ENCODE results near the gene GSC. TPM values are rescaled to one million over a fixed set of nuclear protein-coding genes. Genes with fewer than 3 reads are reported as not detected.
"Not testable (repeated sequence)": the region's sequence is repeated elsewhere in the genome, so short reads cannot be mapped to it uniquely, and the experiment has no call there.

GSC gene
- not detected in 2 replicates for total RNA-seq (2014; rRNA removed; shearing (Covaris generic); ENCODE audit: low replicate concordance)

DNA sequence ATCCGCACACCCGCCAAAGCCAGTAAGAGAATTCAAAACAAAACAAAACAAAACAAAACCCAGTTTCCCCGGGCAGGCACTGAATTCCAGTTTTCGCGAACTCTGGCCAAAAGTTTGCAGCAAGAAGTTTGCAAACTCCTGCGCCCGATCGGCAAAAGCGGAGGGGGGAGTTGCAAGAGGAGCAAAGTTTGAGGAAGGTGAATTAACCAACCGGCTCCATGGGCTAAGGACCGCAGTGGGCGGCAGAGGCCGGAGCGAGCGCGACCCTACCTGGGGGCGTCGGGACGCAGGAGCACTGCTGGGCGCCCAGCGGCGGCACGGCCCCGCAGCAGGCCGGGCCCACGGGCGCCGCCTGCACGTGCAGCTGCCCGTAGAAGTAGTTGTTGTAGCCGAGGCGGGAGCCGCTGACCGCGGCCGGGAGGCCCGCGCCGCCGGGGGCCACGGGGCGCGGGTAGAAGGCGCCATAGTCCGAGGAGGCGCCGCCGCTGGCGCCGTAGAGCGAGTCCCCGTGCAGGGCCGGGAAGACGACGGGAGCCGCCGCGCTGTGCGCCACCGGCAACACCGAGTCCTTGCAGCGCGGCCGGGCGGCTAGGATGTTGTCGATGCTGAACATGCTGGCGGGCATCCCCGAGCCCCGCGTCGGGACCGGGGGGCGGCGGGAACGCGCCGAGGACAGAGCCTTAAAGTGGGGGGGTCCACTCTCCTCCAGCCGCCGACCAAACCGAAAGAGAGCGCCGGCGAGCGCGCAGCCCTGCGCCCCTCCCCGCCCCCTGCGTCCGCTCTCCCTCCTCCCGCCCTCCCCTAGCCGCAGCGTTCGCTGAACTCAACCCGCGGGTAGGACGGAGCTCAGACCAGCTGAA, at the start of gene GSC:
Gene GSC (minus strand): TSS at position 723 of the 860 bp plus-strand sequence. CDS start 98 bp downstream, at position 625.
- H2AFZ ChIP-seq (ENCODE audit: low read length), result no peak within 1 kb of the TSS
- H3K27me3 ChIP-seq (ENCODE audit: low read length), result no peaks in the 10 kb centered on the region
- H3K9me2 ChIP-seq (replicated peaks; ENCODE audit: insufficient read depth, low read length), result no peaks in the 10 kb centered on the region
- no peak within 1 kb of the TSS for H3K4me3 ChIP-seq (ENCODE audit: low read length)
- no peak within 1 kb of the TSS for H3K9ac ChIP-seq (ENCODE audit: low read length)
- no peak for DNase-seq
- H3K79me2 ChIP-seq (ENCODE audit: low read length), result no peaks in the 10 kb centered on the region
- no peak within 1 kb of the TSS for H3K27ac ChIP-seq (ENCODE audit: low read length)
- H3K36me3 ChIP-seq (ENCODE audit: insufficient read depth, low read length), result no peaks in the 10 kb centered on the region
- H3K9me3 ChIP-seq (ENCODE audit: low read length), result no peaks in the 10 kb centered on the region
- H3K4me2 ChIP-seq (ENCODE audit: low read depth, low read length, poor library complexity, severe bottlenecking), result no peak within 1 kb of the TSS
- H4K20me1 ChIP-seq (ENCODE audit: insufficient read depth, low read depth, low read length), result no peaks in the 10 kb centered on the region
- H3K4me1 ChIP-seq (ENCODE audit: low read length), result no peaks in the 10 kb centered on the region

DNA sequence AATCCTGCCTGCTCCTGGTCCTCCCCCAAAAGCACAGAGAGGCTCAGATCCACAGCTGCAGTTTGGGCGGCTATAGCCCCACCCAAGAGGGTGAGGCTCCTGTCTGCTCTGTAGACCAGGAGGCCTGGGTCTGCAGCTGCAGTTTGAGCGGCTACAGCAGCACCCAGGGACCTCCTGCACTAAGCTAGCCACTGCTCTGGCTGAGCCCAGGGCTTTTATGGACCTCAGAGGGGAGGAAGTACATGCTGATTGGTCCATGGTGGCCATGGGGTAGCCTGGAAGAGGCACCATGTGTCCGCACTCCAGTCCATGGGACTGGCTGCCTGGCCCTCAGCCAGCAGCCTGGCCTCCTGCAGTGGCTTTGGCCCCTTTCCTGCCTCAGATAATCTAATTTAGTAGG, 49.6 kb upstream of the GSC start:
- H3K4me3 ChIP-seq (ENCODE audit: low read length), result no peak overlapping the region
- no peak overlapping the region for H3K27ac ChIP-seq (ENCODE audit: low read length)
- DNase-seq, result no peak
- H3K9me3 ChIP-seq (ENCODE audit: low read length), result no peaks in the 10 kb centered on the region
- no peak overlapping the region for H3K4me2 ChIP-seq (ENCODE audit: low read depth, low read length, poor library complexity, severe bottlenecking)
- no peaks in the 10 kb centered on the region for H3K4me1 ChIP-seq (ENCODE audit: low read length)
- no peak overlapping the region for H3K9ac ChIP-seq (ENCODE audit: low read length)
- H3K36me3 ChIP-seq (ENCODE audit: insufficient read depth, low read length), result no peaks in the 10 kb centered on the region
- H3K27me3 ChIP-seq (ENCODE audit: low read length), result no peaks in the 10 kb centered on the region
- H2AFZ ChIP-seq (ENCODE audit: low read length), result no peak overlapping the region
- no peaks in the 10 kb centered on the region for H3K79me2 ChIP-seq (ENCODE audit: low read length)
- no peaks in the 10 kb centered on the region for H4K20me1 ChIP-seq (ENCODE audit: insufficient read depth, low read depth, low read length)
- H3K9me2 ChIP-seq (replicated peaks; ENCODE audit: insufficient read depth, low read length), result no peaks in the 10 kb centered on the region

DNA sequence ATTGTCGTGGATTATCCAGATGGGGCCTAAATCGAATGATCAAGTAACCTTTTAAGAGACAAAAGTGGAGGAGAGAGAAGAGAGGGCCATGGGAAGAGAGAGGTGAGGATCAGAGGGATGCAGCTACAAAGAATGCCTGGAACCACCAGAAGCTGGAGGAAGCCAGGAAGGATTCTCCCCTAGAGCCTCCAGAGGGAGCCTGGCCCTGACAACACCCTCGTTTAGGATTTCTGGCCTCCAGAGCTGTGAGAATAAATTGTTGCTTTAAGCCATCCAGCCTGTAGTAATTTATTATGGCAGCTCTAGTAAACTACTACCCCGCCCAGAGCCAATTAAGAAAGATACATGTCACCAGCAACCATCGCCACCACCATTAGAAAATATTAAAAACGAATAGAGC, 46.2 kb upstream of the GSC start:
- Histone ChIP-seq H4K20me1 (ENCODE audit: insufficient read depth, low read depth, low read length) (no peaks in the 10 kb centered on the region), H3K9me2 (replicated peaks; ENCODE audit: insufficient read depth, low read length) (no peaks in the 10 kb centered on the region), H3K27ac (ENCODE audit: low read length) (no peak overlapping the region), H3K79me2 (ENCODE audit: low read length) (no peaks in the 10 kb centered on the region), H3K4me1 (ENCODE audit: low read length) (no peaks in the 10 kb centered on the region), H3K36me3 (ENCODE audit: insufficient read depth, low read length) (no peaks in the 10 kb centered on the region), H2AFZ (ENCODE audit: low read length) (no peak overlapping the region), H3K9me3 (ENCODE audit: low read length) (no peaks in the 10 kb centered on the region), H3K27me3 (ENCODE audit: low read length) (no peaks in the 10 kb centered on the region), H3K4me3 (ENCODE audit: low read length) (no peak overlapping the region), H3K4me2 (ENCODE audit: low read depth, low read length, poor library complexity, severe bottlenecking) (no peak overlapping the region), H3K9ac (ENCODE audit: low read length) (no peak overlapping the region)
- DNase-seq, result no peak

DNA sequence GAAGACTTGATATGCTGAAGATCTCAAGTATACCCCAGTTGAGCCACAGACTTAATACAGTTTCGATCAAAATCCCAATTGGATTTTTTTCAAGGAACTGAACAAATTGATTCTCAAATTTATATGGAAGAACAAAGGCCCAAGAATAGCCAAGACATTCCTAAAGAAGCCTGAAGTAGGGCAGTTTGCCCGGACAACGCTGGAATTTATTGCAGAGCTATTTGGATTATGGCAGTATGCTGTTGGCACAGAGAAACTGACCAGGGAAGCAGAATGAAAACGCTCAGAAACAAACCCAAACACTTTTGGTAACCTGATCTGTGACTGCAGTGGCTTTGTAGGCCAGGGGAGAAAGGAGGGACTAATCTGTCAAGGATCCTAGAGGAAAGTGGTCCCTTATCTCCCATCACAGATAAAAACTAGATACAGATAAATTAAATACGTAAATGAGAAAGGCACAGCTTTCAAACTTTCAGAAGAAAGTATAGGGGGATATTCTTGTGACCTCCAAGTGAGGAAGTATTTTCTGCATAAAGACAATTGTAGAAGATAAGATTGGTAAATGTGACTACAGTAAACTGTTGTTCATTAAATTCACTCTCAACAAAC, 35.9 kb upstream of the GSC start:
- H3K9me2 ChIP-seq (replicated peaks; ENCODE audit: insufficient read depth, low read length), result no peaks in the 10 kb centered on the region
- H4K20me1 ChIP-seq (ENCODE audit: insufficient read depth, low read depth, low read length), result no peaks in the 10 kb centered on the region
- no peak overlapping the region for H3K4me3 ChIP-seq (ENCODE audit: low read length)
- H3K4me1 ChIP-seq (ENCODE audit: low read length), result no peaks in the 10 kb centered on the region
- no peak for DNase-seq
- no peak overlapping the region for H3K4me2 ChIP-seq (ENCODE audit: low read depth, low read length, poor library complexity, severe bottlenecking)
- H3K36me3 ChIP-seq (ENCODE audit: insufficient read depth, low read length), result no peaks in the 10 kb centered on the region
- H3K79me2 ChIP-seq (ENCODE audit: low read length), result no peaks in the 10 kb centered on the region
- no peak overlapping the region for H3K27ac ChIP-seq (ENCODE audit: low read length)
- no peaks in the 10 kb centered on the region for H3K27me3 ChIP-seq (ENCODE audit: low read length)
- no peaks in the 10 kb centered on the region for H3K9me3 ChIP-seq (ENCODE audit: low read length)
- H2AFZ ChIP-seq (ENCODE audit: low read length), result no peak overlapping the region
- no peak overlapping the region for H3K9ac ChIP-seq (ENCODE audit: low read length)

DNA sequence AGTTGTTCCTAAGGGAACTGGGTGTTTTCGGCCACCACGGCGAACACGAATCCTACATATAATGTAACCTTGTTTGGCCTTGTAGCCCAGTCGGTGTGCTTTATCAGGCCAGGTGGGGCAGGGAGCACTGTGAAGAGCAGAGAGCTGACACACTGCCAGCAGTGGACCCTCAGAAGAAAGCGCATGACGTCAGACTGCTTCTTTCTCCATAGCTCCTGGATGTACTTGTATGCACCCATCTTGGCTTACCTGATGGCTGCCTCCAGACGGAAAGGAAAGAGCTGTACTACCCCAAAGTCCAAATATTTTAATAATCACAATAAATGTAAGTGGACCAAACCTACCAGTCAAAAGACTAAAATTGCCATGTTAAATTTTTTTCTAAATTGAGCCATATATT, 31.3 kb upstream of the GSC start:
- H3K27ac ChIP-seq (ENCODE audit: low read length), result no peak overlapping the region
- H3K27me3 ChIP-seq (ENCODE audit: low read length), result no peaks in the 10 kb centered on the region
- no peaks in the 10 kb centered on the region for H3K9me3 ChIP-seq (ENCODE audit: low read length)
- no peak overlapping the region for H3K9ac ChIP-seq (ENCODE audit: low read length)
- H3K4me2 ChIP-seq (ENCODE audit: low read depth, low read length, poor library complexity, severe bottlenecking), result no peak overlapping the region
- H3K4me3 ChIP-seq (ENCODE audit: low read length), result no peak overlapping the region
- H3K79me2 ChIP-seq (ENCODE audit: low read length), result no peaks in the 10 kb centered on the region
- H3K4me1 ChIP-seq (ENCODE audit: low read length), result no peaks in the 10 kb centered on the region
- no peak overlapping the region for H2AFZ ChIP-seq (ENCODE audit: low read length)
- no peak for DNase-seq
- no peaks in the 10 kb centered on the region for H3K9me2 ChIP-seq (replicated peaks; ENCODE audit: insufficient read depth, low read length)
- H4K20me1 ChIP-seq (ENCODE audit: insufficient read depth, low read depth, low read length), result no peaks in the 10 kb centered on the region
- H3K36me3 ChIP-seq (ENCODE audit: insufficient read depth, low read length), result no peaks in the 10 kb centered on the region

DNA sequence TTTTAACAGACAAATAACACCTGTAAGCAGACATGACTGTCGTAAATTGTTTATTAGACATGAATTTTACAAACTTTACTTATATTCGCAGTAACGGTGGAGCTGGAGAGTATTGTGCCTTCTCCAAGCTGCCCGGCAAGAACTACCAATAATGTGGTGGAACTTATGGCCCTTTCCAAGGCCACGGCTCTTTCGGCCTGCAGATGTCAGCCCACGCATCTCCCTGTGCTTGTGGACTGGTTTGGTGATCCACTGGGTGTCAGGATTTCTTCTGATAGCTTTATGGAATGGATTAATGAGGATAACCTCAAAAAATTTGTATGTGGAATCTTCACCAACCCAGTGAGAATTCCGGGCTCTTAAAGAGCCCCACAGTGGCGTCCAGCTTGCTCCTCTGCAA, 30.9 kb upstream of the GSC start:
- not testable (repeated sequence) for H3K9ac ChIP-seq (ENCODE audit: low read length); H3K4me1 ChIP-seq (ENCODE audit: low read length); H3K79me2 ChIP-seq (ENCODE audit: low read length); H3K9me3 ChIP-seq (ENCODE audit: low read length); H3K4me3 ChIP-seq (ENCODE audit: low read length); H3K36me3 ChIP-seq (ENCODE audit: insufficient read depth, low read length); H2AFZ ChIP-seq (ENCODE audit: low read length); H3K4me2 ChIP-seq (ENCODE audit: low read depth, low read length, poor library complexity, severe bottlenecking); H3K27ac ChIP-seq (ENCODE audit: low read length); DNase-seq; H4K20me1 ChIP-seq (ENCODE audit: insufficient read depth, low read depth, low read length); H3K27me3 ChIP-seq (ENCODE audit: low read length); H3K9me2 ChIP-seq (replicated peaks; ENCODE audit: insufficient read depth, low read length)

DNA sequence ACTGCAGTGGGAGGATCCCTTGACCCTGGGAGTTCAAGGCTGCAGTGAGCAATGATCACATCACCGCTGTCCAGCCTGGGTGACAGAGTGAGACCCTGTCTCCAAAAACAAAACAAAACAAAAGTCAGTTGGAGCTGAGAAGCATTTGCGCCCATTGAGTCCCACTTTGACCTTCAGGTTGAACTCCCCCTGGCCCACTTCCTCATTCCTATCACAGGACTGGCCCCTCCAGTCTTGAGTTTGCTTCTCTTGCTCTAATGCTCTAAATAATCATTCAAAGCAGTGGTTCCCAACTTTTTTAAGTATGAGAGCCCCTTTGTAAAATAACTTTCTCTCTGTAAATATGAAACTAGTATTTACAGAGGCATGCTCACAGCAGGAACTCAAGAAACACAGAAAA, 28.0 kb upstream of the GSC start:
- no peak overlapping the region for H3K4me2 ChIP-seq (ENCODE audit: low read depth, low read length, poor library complexity, severe bottlenecking)
- no peak overlapping the region for H2AFZ ChIP-seq (ENCODE audit: low read length)
- no peaks in the 10 kb centered on the region for H3K79me2 ChIP-seq (ENCODE audit: low read length)
- H3K36me3 ChIP-seq (ENCODE audit: insufficient read depth, low read length), result no peaks in the 10 kb centered on the region
- no peaks in the 10 kb centered on the region for H3K27me3 ChIP-seq (ENCODE audit: low read length)
- no peaks in the 10 kb centered on the region for H3K9me3 ChIP-seq (ENCODE audit: low read length)
- no peaks in the 10 kb centered on the region for H3K4me1 ChIP-seq (ENCODE audit: low read length)
- no peak overlapping the region for H3K4me3 ChIP-seq (ENCODE audit: low read length)
- no peak for DNase-seq
- H3K9me2 ChIP-seq (replicated peaks; ENCODE audit: insufficient read depth, low read length), result no peaks in the 10 kb centered on the region
- H3K9ac ChIP-seq (ENCODE audit: low read length), result no peak overlapping the region
- no peaks in the 10 kb centered on the region for H4K20me1 ChIP-seq (ENCODE audit: insufficient read depth, low read depth, low read length)
- H3K27ac ChIP-seq (ENCODE audit: low read length), result no peak overlapping the region

DNA sequence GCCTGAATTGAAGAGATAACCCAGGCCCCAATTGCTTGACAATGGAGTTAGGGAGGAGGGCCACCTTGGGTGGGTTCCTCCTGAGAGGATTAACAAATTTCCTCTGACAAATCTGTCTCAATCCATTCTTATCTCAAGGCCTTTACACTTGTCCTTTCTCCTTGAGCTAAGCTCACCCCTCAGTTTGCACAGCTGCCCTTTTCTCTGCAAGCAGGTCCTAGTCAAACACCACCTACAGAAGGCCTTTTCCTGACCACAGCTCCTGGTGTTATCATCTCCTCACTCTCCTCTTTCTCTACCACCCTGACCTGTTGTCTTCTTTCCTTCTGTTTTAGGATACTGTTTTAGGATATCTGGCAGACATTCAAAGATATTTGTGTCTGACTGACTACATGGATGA, 26.4 kb upstream of the GSC start:
- H3K27ac ChIP-seq (ENCODE audit: low read length), result no peak overlapping the region
- no peak overlapping the region for H3K9ac ChIP-seq (ENCODE audit: low read length)
- no peaks in the 10 kb centered on the region for H4K20me1 ChIP-seq (ENCODE audit: insufficient read depth, low read depth, low read length)
- no peaks in the 10 kb centered on the region for H3K9me2 ChIP-seq (replicated peaks; ENCODE audit: insufficient read depth, low read length)
- H3K4me2 ChIP-seq (ENCODE audit: low read depth, low read length, poor library complexity, severe bottlenecking), result no peak overlapping the region
- no peaks in the 10 kb centered on the region for H3K27me3 ChIP-seq (ENCODE audit: low read length)
- no peaks in the 10 kb centered on the region for H3K36me3 ChIP-seq (ENCODE audit: insufficient read depth, low read length)
- H3K4me3 ChIP-seq (ENCODE audit: low read length), result no peak overlapping the region
- no peaks in the 10 kb centered on the region for H3K4me1 ChIP-seq (ENCODE audit: low read length)
- no peaks in the 10 kb centered on the region for H3K79me2 ChIP-seq (ENCODE audit: low read length)
- H3K9me3 ChIP-seq (ENCODE audit: low read length), result no peaks in the 10 kb centered on the region
- no peak overlapping the region for H2AFZ ChIP-seq (ENCODE audit: low read length)
- DNase-seq, result no peak

Data from Karpas-422 (cell line).